Lung microvascular endothelial cell (primary cell): ENCODE measurements around the gene CYSLTR1. TPM values are rescaled to one million over a fixed set of nuclear protein-coding genes. Genes with fewer than 3 reads are reported as not detected.
"Not testable (repeated sequence)": the region's sequence is repeated elsewhere in the genome, so short reads cannot be mapped to it uniquely, and the experiment has no call there.

ENCODE experiments used
- DNase-seq, 2 donors: peaks; one replicate each; pipeline versions ENCODE4 v3.0.0 to v3.0.0-alpha.2; 2010; ENCODE audit warnings: low read depth in 2 of 2
- total RNA-seq: library from RNA; depleted of rRNA; stranded (reverse); fragments of >200 nt; gene quantifications from 2 replicates; pipeline ENCODE4 v1.2.1, GENCODE V29; 2014

CYSLTR1 gene, protein sequence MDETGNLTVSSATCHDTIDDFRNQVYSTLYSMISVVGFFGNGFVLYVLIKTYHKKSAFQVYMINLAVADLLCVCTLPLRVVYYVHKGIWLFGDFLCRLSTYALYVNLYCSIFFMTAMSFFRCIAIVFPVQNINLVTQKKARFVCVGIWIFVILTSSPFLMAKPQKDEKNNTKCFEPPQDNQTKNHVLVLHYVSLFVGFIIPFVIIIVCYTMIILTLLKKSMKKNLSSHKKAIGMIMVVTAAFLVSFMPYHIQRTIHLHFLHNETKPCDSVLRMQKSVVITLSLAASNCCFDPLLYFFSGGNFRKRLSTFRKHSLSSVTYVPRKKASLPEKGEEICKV
- not detected in 2 replicates for total RNA-seq

DNA sequence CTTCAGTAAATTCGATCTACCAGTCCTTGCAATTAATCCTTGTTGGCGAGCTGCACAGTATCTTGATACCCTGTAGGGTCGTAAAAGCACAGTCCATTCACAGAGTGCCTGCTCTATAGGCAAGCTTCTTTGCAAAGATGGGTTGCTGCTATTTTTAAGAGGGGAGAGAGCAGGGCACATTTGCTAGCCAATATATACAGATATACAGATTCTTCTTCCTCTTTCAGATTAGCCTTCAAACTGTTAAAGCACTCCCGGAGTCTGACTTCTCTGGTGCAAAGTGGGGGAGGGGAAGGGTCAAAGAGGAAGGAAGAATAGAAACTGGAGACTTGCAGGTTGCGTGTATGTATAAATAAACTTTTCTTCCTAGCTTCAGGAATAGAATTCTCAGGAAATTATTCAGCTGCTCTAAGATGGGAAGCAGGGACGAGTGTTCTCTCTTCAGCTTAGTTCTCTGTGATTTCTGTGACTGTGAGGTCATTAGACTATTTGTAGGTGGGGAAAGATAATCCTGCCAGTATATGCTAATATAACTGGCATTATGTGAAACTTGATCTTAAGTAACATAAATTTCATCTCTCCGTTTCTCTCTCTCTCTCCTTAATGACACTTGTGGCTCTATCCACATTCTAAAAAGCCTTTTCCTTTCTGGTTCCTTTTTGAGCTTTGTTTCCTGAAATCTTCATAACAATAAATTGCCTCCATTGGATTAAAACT is at the start of gene CYSLTR1:
Gene CYSLTR1, minus strand, starts transcription at position 242 of the 717 bp plus-strand sequence. CDS start 53,865 bp downstream, outside the sequence.
- DNase-seq, result no peak

DNA sequence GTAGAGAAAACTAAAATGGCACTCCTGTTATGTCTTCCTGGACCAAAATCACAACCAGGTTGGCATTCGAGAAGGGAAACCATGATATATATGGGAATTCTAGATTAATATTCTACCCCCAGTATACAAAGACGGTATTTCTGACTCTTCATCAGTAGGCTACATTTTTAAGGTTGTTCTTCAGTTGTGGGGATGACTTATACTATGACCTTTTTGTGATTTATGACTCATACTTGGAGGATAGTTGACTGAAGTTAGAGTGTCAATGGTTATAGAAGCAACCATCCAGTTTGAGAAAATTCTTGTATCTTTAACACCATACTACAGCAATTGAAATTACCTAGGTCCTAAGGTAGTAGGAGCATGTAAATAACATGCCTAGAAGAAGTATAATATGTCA is 49.8 kb upstream of the CYSLTR1 start:
- no peak for DNase-seq

DNA sequence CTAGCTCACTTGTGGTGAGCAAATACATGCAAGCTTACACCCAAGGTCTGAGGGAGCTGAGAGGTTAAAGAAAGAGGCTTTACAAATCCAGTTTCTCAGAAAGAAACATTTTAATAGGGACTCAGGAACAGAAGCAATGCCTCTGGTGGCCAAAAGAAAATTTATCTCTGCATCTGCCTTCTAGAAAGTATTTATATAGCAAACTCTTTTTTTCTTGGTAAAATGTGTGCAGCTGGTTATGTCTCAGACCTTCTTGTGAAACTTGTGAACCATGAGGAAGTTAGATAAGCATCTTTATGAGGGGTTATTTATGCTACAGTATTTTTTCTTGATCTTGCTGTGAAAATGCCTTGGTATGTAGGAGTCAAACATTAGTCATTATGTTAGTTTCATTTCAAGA is 48.5 kb upstream of the CYSLTR1 start:
- DNase-seq, result no peak

DNA sequence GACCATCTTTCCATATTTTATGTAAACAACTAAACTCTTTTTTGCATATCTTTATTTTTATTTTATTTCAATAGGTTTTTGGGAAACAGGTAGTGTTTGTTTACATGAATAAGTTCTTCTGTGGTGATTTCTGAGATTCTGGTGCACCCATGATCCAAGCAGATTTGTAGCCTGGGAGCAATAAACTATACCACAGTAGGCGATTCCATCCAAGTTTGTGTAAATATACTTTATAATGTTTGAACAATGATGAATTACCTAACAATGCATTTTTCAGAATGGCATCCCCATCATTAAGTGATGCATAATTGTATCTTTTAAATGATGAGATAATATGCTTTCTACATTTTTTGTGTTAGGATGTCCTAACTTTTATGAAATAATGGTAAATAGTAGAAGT is 39.2 kb upstream of the CYSLTR1 start:
- DNase-seq, result no peak

DNA sequence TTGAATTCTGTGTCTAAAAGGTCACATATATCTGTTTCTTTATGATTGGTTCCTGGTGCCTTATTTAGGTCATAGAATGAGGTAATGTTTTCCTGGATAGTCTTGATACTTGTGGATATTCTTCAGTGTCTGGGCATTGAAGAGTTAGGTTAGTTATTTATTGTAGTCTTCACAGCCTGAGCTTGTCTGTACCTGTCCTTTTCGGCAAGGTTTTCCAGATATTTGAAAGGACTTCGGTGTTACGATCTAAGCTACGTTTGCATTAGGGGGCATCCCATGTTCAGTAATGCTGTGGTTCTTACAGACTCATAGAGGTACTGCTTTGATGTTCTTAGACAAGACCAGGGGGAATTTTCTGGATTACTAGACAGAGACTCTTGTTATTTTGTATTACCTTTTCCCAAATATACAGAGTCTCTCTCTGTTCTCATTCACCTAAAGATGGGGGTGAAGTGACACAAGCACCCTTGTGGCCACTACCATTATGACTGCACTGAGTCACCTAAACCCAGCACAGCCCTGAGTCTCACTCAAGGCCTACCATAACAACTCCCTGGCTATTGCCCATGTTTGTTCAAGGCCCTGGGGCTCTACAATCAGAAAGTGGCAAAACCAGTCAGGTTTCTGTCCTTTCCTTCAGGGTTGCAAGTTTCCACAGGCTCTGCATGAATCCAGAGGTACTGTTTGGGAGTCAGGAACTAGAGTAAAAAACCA is 30.1 kb upstream of the CYSLTR1 start:
- no peak for DNase-seq

DNA sequence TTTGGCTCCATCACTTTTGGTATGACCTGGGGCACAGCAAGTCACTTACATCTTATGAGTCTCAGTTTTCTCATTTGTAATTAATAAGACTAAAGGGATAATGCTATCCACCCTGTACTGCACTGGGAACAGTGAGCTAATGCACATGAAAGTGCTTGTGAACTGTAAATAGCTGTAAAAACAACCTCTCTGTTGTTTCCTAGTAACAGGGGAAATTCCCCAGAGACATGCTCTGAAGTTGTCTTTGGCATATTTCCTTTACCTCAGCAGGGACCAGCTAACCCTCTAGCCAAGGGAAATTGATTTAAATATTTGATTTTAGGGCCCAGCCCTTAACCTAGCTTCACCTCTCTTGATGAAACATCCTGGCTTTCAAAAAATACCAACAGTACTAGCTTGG is 6.1 kb upstream of the CYSLTR1 start:
- no peak for DNase-seq

DNA sequence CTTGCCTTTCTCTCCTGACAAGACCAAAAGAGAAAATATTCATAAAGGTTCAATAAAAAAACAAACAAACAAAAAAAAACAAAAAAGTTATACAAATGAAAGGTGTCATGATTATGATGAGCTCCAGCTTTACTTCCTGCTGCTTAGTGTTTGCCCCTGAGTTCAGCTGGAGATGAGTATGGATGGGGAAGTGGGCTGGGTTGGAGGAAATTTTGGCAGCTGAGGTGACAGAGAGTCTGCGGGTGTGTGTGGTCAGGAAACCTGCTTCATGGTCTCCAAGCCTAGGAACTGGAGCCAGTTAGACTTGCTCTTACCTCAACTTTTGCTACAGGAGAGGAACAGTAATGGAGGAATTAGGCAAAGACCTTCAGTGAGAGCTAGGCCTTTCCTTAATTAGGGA is 4.3 kb upstream of the CYSLTR1 start:
- DNase-seq, result no peak

DNA sequence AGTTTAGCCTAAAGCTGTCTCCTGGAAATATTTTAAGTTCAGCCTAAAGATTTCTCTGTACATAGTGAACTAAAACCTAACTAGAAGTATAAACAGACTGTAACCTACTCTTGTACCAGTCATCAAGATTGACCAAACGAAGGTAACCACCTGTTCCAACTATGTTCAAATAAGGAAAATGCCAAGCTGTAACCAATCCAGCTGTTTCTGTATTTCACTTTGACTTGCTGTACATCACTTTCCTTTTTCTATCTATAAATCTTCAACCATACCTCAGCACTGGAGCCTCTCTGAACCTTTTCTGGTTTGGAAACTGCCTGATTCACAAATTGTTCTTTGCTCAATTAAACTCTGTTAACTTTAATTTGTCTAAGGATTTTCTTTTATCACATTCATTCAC is 3.1 kb upstream of the CYSLTR1 start:
- no peak for DNase-seq

DNA sequence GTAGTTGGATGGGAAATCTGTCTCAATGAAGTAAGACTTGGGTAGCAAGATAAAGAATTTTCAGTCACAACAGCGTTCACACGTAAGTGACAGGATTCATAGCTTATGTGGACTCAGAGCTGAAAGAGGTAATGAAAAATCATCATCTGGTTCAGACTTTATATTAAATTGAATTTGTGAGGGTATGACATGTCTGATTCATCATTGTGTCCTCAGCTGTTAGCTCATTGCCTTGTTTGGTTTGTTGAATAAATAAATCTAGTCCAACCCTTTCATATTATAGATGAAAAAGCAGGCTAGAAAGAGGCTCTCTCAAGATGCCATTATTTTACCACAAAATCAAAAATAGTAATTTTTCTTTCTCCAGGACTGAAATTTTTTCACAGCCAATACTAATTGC is 2.7 kb upstream of the CYSLTR1 start:
- no peak for DNase-seq

DNA sequence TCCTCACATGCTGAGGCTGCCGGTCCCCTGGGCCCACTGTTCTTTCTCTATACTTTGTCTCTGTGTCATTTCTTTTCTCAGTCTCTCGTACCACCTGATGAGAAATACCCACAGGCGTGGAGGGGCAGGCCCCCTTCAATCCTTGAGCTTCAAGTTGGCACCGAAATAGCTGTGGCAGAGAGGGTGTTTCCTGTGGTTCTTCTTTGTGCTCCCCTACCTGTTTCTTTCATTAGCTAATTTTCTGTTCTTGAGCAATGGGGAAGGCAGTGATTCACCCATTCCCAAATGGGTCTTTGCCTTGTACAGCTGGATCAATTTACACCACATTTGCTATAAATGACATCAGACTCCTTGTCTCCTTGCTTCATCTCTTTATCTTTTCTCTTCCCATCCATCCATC is 2.1 kb upstream of the CYSLTR1 start:
- DNase-seq, result no peak

DNA sequence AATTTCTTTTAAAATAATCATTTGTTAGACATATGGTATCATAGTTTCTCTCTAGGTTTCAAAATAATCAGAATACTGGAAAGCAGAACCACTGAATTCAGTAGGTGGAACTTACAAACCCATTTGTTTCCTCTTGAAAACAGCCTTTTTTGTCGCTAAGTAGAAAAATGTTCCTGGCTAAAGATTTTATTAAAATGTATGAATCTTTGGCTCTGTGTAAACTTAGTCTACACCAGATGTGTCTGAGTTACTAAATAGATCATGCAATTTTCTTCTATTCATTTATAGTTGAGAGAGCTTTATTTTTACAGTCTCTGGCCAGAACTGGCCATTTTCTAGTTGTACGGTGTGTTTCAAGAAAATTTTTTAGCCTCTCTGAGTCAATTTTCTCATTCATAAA is 1.0 kb downstream of the CYSLTR1 start:
- DNase-seq, result no peak

DNA sequence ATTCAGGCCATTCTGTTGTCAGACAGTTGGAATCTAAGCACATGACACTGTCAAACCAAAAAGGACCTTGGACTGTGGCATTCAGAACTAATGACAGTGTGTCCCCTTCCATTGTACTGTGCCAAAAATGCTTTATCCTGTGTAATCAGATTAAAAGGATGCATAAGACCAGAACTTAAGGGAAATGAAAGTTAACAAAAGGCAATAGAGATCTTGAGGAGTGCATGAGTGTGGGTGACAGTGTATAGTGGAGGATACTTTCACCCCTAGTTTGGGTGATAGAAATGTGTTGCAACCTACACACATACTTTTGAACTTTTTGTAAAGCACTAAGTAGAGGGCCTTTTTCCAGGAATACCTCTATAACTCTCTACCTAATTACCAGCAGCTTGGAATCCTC is 4.5 kb downstream of the CYSLTR1 start:
- no peak for DNase-seq

DNA sequence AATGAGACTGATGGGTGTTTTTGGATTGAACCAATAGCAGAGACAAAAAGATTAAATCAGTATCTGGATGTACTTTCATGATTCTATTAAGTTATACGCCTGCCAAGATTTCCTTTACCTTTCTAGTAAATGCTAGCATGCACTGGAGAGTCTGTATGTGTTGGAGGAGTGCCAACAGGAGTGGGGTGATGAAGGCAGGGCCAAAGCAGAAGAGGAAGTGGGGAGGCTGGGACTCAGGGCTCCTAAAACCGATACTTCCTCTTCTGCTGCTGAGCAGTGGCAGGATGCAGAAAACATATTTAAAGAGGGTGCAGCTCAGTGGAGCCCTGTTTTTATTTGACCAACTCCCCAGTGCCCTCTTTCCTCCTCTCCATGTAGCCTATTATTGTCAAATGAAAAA is 5.6 kb downstream of the CYSLTR1 start:
- no peak for DNase-seq

DNA sequence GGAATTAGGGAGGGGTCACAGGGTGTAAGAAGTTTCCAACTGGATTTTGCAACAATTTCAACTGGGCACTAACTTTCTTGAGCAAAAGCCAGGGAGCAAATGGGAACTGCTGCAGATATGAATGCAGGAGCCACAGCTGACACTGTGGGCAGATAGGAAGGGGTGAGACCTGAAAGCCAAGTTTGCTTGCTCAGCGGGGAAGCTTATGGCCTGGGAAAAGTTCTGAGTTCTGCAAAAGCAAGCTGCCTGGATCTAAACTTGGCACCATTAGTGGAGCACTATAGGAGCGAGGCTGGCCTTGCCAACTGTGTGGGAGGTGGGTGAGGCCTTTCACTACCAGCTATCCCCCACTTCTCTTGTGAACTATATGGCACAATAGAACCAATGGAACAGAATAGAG is 11.1 kb downstream of the CYSLTR1 start:
- no peak for DNase-seq

DNA sequence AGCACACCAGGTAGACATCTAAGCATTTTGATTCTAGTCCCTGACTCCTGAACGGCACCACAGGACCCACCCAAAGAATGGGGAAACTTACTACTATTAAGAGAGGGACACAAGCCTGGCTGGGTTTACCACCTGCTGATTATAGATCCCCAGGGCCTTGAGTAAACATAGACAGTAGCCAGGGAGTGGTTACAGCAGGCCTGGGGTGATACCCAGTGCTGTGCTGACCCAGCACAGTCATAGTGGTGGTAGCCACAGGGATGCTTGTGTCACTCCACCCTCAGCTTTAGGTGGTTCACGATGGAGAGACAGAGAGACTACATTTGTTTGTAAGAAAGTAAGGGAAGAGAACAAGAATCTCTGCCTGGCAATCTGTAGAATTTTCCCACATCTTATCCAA is 11.7 kb downstream of the CYSLTR1 start:
- no peak for DNase-seq

DNA sequence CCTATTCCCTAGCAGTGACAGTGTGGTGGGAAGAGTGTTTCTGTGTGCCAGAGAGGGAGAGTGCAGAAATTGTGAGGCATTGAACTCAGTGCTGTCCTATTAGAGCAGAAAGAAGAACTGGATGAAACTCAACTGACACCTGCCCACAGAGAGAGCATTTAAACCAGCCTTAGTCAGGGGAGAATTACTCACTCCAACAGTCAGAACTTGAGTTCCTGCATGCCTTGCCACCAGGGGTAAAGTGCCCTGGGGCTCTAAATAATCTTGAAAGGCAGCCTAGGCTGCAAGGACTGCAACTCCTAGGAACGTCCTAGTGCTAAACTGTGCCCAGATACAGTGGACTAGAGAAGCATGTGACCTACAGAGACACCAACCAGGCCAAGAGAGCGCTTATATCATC is 12.8 kb downstream of the CYSLTR1 start:
- no peak for DNase-seq

DNA sequence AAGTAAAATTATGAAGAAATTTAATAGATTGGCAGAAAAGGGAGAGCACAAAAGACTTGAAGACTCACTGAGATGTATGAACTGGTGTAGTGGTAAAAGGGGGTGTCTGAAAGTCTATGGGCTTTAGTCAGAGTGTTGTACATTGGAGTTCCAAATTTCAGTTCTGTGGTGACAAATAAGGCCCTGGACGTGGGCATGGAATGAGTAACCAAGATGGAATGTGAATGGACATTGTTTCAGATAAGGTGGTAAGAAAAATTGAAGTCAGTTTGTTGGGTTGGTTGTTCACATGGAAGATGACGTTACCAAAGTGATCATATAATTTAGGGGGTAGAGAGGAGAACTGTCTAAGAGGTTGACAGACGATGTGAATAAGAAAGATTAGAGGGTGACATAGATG is 13.9 kb downstream of the CYSLTR1 start:
- DNase-seq, result no peak

DNA sequence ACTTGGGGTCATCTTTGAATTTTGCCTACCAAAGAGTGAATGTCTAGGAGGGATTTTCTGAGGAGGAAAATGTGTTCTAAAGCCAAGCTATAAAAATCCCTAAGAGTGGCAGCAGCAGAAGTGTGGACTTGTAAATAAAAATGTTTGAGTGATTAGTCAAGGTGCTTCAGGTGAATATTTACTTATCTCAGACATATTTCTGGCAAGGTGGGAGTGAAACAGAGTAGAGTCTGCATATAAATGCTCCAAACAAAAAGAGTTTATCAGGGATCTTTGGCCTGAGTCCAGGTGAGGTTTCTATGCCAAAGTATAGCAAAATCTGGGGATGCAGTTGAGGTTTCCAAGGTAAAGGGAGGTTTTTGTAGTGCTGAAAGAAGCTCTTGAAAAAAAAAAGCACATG is 19.7 kb downstream of the CYSLTR1 start:
- DNase-seq, result no peak

DNA sequence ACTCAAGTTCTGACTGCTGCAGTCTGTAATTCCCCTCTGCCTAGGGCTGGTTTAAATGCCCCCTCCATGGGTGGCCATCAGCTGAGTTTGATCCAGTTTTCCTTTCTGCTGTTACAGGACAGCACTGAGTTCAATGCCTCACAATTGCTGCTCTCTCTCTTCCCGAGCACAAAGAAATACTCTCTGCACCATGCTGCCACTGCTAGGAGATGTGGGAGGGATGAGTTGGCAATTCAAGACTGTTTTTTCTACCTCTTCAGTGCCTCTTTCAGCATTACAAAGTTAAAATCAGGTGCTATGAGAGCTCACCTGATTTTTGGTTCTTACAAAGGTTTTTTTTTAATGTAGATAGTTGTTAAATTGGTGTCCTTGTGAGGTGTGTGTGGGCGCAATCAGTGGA is 24.3 kb downstream of the CYSLTR1 start:
- DNase-seq, result no peak

DNA sequence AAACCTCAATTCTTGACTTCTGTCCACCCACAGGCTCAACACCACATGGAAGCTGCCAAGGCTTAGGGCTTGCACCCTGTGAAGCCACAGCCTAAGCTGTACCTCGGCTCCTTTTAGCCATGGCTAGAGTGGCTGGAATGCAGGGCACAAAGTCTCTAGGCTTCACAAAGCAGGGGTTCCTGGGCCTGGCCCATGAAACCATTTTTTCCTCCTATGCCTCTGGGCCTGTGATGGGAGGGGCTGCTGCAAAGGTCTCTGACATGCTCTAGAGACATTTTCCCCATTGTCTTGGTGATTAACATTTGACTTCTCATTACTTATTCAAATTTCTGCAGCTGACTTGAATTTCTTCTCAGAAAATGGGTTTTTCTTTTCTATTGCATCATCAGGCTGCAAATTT is 26.5 kb downstream of the CYSLTR1 start:
- DNase-seq, result not testable (repeated sequence)

DNA sequence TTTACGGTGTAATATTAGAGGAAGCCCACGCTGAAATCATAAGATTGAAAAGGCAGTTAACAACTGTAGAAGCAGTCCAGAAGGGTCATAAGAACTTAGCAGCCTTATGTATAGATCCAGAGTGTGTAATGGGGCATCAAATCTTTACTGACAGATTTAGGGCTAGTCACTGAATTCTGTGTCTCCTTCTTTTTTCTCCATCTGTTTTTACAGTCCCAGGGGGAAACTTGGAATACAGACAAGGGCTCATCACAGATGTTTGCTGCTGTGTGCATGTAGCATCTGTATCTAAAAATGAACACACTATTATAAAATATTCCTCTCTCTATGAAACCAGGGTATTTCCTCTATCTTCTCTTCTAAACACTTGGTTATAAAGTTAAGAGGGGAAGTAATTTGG is 43.9 kb downstream of the CYSLTR1 start:
- no peak for DNase-seq

DNA sequence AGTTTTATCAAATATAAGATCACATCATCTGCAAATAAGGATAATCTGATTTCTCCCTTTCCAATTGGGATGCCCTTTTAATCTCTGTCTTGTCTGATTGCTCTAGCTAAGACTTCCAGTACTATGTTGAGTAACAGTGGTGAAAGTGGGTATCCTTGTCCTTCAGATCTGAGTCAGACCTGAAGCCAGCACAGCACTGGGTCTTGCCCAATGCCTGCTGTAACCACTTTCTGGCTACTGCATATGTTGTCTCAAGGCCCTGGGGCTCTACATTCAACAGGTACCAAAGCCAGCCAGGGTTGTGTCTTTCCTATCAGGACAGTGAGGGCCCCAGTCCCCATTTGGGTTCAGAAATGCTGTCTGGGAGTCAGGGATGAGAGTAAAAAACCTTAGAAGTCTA is 90.3 kb downstream of the CYSLTR1 start:
- no peak for DNase-seq

DNA sequence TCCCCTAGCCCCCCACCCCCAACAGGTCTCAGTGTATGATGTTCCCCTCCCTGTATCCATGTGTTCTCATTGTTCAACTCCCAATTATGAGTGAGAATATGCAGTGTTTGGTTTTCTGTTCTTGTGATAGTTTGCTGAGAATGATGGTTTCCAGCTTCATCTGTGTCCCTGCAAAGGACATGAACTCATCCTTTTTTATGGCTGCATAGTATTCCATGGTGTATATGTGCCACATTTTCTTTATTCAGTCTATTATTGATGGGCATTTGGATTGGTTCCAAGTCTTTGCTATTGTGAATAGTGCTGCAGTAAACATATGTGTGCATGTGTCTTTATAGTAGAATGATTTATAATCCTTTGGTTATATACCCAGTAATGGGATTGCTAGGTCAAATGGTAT is 101.4 kb downstream of the CYSLTR1 start:
- not testable (repeated sequence) for DNase-seq
